Globus pallidus (tissue), 1 donor: ENCODE data around the gene FYCO1.

Experiments
- DNase-seq: peaks from one replicate; pipeline ENCODE4 v3.0.0-alpha.2; 2015; ENCODE audit warnings: low spot score

The FYCO1 gene

DNA sequence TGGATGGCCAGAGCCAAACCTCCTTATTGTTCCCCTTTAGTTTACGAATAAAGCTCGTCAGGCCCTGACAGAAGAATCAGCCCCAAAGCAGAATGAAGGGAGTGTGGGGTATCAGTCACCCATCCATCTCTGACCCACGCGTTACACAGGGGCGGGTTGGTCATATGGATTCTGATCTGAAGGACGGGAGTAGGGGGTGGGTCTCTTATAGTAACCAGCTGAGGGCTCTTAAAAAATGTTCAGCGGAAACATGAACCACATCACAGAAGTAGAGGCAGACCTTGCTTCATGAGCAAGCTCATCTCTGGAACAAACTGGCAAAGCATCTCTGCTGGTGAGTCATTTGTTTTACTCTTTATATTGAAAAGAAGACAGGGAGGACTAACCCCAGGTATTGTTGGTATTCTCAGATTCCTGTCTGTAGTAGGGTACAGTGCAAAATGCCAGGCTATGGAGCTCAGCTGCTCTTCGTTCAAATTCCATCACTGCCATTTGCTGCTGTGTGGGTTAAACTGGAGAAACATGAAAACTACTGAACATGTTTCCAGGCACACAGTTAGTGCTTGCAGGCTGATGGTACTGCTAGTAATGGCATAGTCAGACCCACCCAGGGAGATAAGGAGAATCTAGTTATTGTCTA is 52.3 kb downstream of the FYCO1 start, which contains the start of gene CXCR6:
CXCR6 (plus strand) TSS at position 258 of the 640 bp plus-strand sequence. CDS start 3,018 bp downstream, outside the sequence.
- no peak for DNase-seq

DNA sequence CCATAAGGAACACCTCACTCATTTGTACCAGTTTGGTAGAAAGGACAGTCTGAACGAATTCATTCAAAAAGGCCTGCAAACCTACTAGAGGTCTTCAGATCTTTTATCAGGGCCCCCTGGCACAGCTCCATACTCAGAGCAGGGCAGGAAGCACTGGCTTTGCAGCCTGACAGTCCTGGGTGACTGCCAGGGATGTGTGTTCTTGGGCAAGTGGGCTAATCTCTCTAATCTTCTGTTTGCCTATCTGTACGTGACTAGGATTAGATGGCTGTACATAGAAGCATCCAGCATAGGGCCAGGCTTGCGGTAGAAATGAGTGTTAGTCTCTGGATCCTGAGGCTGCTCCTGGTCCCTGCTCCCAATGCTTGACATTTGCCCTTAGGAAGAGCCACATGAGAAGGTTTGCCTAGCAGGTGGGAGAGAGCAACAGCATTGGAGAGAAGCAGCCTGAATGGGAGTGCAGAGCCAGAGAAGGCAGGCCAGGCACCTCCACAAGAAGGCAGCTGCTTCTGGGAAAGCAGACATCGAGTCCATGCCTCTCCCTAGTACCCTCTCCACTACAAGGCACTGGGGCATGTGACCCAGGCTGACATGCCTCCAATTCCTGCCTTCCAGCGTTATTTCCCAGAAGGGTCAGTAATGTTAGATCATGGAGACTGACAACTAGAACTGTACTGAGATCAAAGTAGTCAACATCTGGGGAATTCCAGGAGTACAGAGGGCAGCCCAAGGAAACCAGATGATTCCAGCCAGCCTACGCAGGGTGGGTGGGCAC is 53.4 kb downstream of the FYCO1 start:
- no peak for DNase-seq

DNA sequence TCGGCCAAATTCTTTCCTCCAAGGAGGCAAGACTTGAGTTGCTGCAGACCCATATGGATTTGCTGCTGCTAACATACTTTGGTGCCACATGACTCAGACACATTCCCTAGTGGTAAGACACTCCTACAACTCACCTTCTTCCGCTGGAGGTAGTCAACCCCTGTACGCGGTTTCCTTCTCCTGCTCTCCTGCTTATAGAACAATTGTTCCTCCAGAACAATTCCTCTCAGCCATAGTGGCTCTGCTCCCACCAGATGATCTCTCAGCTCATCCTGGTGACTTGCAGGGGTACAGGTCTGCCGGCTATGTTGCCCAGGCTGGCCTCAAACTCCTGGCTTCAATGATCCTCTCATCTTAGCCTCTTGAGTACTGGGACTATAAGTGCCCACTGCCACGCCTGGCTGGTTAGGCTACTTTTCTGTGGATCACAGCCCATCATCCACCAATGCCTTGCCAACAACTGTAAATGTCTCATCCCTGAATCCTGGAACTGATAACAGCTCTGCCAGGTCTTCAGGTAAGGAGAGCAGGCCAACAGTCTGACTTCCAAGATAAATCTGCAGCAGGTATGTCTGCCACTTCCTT is 54.8 kb downstream of the FYCO1 start:
- DNase-seq: no peak

DNA sequence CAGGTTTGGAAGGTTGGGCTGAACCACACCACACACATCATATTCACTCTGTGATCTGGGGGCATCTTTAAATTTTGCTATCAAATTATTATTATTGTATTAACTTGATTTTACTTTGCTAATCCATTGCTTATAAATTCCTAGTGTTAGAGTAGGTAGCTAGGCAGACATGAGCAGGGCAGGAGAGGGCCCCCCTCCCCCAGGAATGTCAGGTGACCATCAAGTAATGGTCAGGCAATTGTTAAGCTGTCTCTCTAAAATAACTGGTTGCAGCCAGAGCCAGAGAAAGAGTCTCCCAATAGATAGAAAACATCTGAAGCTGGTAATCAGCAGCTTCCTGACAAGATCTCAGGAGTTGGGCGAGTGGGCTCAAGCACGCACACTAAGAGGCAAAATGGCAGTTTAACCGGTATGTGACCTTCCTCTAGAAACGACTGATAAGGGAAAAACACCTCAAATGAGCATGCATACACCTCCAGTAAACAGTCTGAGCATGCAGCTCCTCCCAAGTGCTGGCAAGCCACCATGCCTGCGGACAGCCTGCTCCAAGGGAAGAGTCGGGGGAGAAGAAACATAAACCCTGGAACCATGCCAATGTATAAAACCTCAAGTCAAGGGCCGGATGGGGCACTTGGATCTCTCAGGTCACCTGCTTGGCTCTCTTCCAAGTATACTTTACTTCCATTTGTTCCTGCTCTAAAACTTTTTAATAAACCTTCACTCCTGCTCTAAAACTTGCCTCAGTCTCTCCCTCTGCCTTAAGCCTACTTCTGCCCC is 55.4 kb downstream of the FYCO1 start:
- DNase-seq: no peak

DNA sequence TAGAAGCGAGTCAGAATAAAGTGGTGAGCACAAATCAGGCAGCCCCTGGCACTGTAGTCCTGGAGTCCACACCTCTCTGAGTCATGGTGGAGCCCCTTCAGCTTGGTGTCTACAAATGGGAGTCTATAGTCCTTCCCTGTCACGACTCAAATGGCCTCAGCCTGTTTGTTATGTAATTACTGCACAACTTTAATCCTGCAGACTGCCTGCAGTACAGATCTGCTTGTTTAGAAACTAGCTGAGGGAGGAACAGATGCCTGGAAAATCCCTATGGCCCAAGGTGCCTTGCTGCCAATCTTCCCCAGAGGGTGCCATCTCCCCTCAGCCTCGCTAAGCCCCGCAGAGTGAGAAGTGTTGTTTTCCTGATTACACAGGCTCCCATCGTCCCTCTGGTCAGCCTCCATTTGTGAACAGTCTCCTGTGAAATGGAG is 56.3 kb downstream of the FYCO1 start:
- DNase-seq: no peak

DNA sequence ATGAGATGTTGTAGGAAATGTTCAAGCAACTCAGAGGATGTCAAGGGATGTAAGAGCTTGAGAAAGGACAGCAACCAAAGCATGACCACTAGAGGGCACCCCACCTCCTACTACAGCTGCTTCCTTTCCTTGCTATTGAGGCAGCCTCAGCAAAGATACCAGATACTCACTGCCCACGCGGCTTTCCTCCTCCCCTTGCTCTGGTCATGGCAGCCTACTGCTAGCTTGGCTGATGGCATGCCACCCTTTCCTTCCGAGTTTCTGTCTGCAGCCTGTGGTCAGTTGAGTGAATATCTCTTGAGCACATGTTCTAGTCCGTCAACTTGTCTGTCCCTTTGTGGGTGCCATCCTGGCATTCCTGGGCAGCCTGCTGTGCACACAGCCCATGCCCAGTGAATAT is 56.8 kb downstream of the FYCO1 start:
- DNase-seq: peak; percentile 90

DNA sequence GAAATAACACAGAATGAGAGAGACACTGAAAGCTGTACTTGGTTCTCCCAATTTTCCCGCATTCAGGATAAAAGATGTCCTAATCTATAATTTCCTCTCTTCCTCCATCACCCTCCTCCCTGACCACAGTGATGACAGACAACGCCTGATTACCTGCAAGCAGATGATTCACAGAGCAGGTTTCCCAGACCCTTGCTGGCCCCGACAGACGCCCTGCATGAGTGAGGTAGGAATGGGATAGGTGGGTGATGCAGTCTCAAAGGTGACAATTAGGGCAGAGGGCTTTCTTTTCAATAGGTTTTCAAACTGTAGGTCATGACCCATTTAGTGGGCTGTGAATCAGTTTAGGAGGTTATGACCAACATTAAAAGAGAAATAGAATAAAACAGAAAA is 57.6 kb downstream of the FYCO1 start:
- DNase-seq: no peak

DNA sequence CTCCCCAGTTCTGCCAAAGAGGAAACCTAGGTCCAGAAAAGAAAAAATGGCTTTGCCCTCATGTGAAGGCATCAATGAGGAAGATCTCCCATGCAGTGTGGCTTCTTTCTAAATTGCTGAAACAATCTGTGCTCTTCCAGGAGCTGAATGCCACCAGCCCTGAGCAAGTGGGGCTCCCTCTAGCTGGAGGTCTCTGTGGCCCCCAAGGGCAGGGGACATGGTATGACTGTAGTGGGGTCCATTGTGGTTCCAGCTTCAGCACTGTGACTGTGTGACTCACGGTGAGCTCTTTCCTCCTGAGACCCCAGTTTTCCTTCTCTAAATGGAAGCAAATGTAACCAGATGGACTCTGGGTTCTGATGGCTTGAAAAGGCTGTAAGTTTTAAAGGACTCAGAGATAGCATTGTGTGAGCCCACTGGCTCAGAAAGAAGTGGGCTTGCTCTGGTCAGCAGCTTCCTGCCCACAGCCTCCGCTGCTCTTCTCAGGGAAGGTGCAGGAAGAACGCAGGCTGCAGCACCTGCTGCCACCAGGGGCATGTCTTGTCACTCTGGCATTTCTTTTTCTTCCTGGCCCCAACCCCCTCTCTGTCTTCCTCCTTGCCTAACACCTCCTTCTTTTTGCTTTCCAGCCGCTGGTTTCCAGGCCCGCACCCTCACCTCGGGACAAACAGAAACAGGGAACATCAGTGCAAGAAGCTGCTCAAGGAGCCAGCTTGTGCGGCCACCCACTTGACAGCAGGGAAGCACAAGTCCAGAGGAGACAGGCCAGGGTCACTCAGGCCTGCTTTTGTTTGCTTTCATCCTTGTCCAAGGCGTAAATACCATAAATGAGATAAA is 58.2 kb downstream of the FYCO1 start:
- DNase-seq: no peak

DNA sequence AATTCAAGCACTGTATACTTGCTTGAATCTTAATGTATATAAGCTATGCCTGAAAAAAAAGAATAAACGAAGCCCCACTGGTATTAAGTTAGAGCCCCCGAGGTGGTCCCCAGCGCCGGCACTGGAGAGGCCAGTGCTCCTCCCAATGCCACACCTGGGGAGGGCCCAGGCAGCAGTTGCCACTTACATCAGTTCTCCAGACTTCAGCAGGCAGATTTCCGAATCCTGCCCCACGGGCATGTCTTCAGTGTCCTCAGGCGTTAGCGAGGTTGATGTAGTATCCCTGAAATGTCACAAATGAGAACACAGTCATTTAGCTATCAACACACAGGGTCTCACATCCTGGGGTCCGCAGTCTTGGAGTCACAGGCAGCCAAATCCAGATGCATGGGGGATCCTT is 59.4 kb downstream of the FYCO1 start:
- no peak for DNase-seq

DNA sequence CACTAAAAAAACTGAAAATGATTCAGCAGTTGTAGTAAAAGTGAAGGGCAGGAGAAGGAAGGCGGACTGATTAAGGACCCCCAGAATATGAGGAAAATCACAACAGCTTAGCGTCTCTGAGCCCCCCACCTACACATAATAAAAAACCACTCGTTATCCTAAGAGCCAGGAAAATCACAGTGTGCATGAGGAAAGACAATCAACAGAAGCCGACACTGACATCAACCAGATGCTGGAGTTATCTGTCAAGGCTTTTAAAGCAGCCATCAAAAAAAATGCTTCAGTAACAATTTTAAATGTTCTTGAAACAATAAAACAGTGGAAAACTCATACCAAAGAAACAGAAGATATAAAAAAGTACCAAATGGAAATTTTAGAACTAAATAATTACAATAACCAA is 62.0 kb downstream of the FYCO1 start:
- DNase-seq: no peak

DNA sequence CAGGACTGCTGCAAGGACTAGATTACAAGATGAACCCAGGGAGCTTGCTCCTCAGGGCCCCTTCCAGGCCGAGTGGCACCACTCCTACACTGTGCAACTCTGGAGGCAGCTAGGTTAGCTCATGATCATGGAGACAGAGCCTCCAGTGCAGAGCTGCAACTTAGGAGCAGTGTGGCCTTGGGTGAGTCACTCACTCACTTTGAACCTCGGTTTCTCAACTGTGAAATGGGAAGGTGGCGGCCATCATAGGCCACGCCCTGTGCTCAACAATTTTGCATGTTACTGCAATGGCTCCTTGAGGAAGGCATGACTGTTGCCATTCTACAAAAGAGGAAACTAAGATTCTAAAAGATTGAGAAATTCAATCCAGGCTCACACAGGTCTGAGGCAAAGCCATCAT is 63.5 kb downstream of the FYCO1 start:
- no peak for DNase-seq

DNA sequence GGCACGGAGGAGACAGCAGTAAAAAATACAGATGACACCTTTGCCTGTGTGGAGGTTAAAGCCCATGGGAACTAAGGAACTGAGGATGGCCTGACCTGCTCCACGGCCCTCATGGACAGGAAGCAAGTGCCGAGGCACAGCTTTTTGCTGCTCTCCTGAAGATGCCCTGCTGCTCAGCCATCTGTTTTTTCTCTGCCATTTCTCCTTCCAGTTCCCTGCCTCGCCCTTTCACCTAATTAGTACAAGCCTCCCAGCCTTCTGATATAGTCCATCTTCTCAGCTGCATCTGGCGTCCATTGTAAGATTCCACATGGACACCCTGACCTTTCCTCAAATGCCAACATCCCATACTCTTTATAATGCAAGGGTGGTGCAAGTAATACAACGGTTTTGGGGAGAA is 64.1 kb downstream of the FYCO1 start:
- DNase-seq: no peak

DNA sequence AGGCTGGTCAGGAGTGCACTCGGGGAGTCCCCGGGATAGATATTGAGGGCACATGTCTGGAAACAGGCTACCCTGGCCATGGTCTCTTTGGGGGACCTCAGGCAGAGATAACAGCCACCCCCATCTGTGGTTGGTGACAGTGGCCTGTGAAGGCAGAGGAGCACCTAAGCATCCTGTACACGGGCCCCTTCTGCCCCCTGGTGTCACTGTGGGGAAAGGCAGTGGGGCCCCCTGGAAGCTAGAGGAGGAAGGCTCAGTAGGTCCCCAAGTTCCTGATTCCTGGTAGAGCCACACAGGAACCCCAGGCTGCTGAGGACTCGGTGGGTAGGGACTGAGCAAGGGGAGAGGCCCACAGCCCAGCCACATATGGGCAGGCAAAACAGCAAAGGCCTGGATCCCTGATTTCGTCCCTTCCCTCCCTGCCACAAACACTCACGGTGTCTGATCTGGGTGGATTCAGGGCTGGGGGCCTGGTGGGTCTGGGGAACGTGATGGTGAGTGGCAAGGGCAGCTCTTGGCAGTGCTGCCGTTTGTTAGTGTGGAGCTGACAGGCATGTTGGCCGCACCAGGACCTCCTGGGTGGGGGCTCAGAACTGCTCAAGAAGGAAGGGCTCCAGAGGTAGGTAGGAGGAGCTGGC is 66.5 kb downstream of the FYCO1 start:
- DNase-seq: no peak

DNA sequence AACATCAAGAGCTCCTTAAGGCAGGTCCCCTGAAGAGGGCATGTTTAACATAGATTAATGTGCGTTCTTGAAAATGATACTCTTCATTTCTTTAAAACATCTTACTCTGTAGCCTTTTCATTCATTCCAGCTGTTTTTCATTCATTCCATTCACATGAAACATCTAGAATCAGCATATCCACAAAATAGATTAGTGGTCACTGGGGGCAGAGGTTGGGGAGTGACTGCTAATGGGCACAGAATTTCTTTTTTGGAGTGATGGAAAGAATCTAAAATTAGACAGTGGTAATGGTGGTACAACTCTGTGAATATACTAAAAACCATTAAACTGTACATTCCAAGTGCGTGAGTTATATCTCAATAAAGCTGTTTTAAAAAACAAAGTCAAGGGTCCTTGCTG is 67.7 kb downstream of the FYCO1 start:
- no peak for DNase-seq

DNA sequence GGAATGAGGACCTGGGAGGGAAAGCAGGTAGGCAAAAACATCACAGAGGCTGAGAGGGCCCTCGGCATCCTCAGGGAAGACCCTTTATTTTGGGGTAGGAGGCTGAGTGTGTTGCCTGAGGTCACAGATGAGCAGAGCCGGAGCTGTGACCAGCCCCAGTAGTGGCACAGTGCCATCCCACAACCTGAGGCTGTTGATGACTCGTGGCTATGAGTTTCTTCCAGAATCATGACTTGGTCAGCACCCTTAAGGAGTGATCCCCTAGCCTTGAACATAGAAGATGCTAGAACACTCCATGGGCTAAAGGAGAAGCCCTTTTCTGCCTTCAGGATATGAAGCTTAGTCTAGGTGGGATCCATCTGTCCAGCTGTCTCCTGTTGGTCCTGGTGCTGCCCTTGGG is 71.9 kb downstream of the FYCO1 start:
- no peak for DNase-seq

DNA sequence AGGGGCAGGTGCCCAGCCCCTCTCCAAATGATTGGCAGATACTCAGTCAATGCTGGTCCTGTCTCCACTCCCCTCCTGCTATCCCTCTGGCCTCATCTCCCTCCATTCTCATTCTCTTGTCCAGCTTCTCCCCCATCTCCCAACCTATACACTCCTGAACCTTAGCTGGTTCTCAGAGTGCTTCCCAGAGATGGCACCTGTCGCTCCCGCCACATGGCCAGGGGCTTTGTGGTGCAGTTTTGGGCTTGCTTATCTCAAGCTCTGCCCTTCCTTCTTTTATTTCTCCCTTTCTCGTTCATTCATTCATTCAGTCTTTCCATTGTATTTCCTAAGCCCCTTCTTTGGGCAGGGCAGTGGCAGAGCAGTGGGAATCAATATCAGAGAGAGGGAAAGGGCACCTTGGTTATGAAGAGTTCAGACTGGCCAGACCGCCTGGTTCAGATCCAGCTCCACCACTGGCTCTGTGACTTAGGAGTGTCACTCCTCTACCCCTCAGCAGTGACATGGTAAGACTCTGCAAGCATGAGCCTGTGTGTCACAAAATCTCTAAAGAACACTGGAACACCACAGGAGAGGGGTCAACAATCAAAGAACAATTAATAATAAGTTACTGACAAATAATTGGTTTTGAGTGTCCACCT is 72.6 kb downstream of the FYCO1 start:
- no peak for DNase-seq

DNA sequence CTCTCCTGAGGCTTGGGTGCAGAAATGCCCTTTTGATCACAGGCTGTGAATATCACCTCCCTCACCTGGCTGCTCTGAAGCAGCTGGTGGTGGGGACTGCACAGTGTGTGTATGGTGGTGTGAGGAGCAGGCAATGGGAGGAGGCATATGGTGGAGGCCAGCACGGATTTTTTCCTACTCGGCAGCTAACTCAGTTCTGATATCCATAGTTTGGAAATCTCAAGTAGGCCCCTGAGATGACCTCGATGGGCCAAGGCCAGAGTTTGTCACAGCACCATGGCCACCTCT is 73.6 kb downstream of the FYCO1 start:
- DNase-seq: no peak

DNA sequence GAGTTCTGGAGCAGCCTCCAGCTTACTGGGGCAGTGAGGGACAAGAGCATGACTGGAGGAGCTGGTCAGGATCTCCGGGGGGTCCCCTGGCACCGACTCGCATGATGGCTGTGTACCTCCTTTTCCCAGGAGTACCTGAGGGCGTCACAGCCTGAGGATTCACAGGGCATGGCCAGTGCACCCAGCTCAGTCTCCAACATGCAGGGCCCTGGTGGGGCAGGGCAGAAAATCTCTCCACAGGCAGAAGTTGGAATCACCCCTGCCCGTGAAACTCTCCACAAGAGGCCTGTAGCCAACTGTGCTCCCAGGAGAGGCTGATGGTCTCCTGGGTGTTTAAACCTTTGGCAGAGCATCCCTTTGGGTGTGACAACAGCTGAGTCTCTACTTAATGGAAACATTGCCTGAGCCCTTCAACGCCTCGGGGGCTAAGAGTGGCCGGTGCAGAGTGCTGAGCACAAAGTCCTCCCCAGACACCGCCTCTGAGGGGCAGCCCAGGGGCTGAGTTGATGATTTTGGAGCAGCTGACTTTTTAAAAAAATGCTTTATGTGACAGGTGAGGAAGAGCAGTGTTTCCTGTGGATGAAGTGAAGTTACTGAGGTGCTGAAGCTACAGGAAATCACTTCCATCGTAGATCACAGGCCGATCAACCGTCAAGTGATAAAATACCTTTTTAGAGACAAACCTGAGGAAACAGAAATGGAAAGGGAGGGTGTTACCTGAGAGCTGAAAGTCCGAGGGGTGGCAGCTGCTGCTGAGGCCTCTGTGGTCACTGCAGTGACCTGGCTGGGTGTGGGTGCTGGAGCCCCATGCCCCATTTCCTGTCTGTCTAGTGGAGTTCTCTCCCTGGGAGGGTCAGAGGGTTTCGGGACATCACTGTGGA is 74.2 kb downstream of the FYCO1 start:
- no peak for DNase-seq

DNA sequence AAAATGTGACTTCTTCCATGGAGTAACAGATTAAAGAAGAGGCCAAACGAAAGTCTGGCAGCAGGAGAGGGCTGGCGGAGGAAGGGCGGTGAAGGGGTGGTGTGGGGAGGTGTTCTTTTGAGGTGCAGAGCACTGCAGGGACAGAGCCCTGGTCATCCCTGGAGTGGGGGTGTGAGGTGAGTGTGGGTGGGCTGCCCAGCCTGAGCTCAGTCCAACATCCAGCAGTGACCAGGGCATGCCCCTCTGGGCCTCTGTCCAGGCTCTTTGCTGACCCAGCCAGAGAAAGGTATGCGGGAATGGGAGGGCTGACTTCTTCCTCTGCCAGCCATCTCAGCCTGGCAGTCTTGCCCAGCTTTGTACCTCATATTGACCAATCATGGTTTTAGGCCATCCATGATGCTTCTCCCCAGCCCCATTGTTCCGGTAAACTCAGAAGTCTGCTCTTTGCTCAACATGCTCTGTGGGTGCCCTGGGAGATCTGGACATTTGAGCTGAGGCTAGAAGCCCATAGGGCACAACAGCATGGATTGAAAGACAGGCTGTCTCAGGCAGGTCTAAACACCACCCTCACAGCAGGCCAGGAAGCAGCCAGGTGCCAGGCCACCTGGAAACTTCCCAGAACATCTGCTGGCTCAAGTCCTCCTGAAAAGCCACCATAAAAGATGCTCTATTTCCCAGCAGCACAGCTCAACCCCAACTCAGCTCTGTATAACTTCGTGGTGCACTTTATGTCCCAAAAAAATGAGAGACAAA is 78.3 kb downstream of the FYCO1 start:
- DNase-seq: no peak
